ENCODE data around the gene STX8. TPM values are rescaled to one million over a fixed set of nuclear protein-coding genes. Genes with fewer than 3 reads are reported as not detected.

Gene STX8
- total RNA-seq, 2 experiments from 2014 or later, result 75.2 to 75.8 TPM

- CTCF ChIA-PET, result no interaction called here
- intact Hi-C loops (cut with micrococcal nuclease), result no loop called here
- DNase-seq, result no peak
- POLR2A ChIA-PET, result no interaction called here
- no peaks in the 10 kb centered on the region for H3K27me3 Mint-ChIP-seq
- peaks cover 11% of the 10 kb centered on the region for H3K36me3 Mint-ChIP-seq
- H3K9me3 Mint-ChIP-seq, result peaks cover 11% of the 10 kb centered on the region
- no peak overlapping the region for H3K27ac Mint-ChIP-seq
- no peak overlapping the region for H3K4me3 Mint-ChIP-seq
- H3K4me1 Mint-ChIP-seq (ENCODE audit: low read depth), result no peaks in the 10 kb centered on the region
Observed at GRCh38 chr17:9322326-9322725, 253.3 kb downstream of the STX8 start.

- no peak for DNase-seq
- Mint-ChIP-seq H3K27ac (no peak overlapping the region), H3K4me1 (ENCODE audit: low read depth) (no peaks in the 10 kb centered on the region), H3K27me3 (no peaks in the 10 kb centered on the region), H3K4me3 (no peak overlapping the region), H3K9me3 (peaks cover 11% of the 10 kb centered on the region), H3K36me3 (peaks cover 11% of the 10 kb centered on the region)
- ChIA-PET CTCF (no interaction called here), POLR2A (no interaction called here)
- intact Hi-C loops (cut with micrococcal nuclease), result no loop called here
Observed at GRCh38 chr17:9321890-9322289, 253.7 kb downstream of the STX8 start.

GRCh38 chr17:9315360-9315759 is 260.3 kb downstream of the STX8 start:
- no peaks in the 10 kb centered on the region for H3K27me3 Mint-ChIP-seq
- no peak overlapping the region for H3K27ac Mint-ChIP-seq
- POLR2A ChIA-PET, result no interaction called here
- H3K9me3 Mint-ChIP-seq, result peaks cover 11% of the 10 kb centered on the region
- intact Hi-C loops (cut with micrococcal nuclease), result no loop called here
- CTCF ChIA-PET, result no interaction called here
- no peak for DNase-seq
- H3K4me3 Mint-ChIP-seq, result no peak overlapping the region
- H3K36me3 Mint-ChIP-seq, result peaks cover 11% of the 10 kb centered on the region
- H3K4me1 Mint-ChIP-seq (ENCODE audit: low read depth), result no peaks in the 10 kb centered on the region

GRCh38 chr17:9313346-9313745 is 262.3 kb downstream of the STX8 start:
- H3K4me1 Mint-ChIP-seq (ENCODE audit: low read depth), result no peaks in the 10 kb centered on the region
- H3K27me3 Mint-ChIP-seq, result no peaks in the 10 kb centered on the region
- ChIA-PET CTCF (no interaction called here), POLR2A (no interaction called here)
- H3K4me3 Mint-ChIP-seq, result no peak overlapping the region
- intact Hi-C loops (cut with micrococcal nuclease), result no loop called here
- no peak for DNase-seq
- H3K9me3 Mint-ChIP-seq, result peaks cover 6% of the 10 kb centered on the region
- peaks cover 4% of the 10 kb centered on the region for H3K36me3 Mint-ChIP-seq
- H3K27ac Mint-ChIP-seq, result no peak overlapping the region

GRCh38 chr17:9309216-9309615 is 266.4 kb downstream of the STX8 start:
- no peaks in the 10 kb centered on the region for H3K27me3 Mint-ChIP-seq
- H3K4me1 Mint-ChIP-seq (ENCODE audit: low read depth), result peaks cover 3% of the 10 kb centered on the region
- POLR2A ChIA-PET, result no interaction called here
- no peaks in the 10 kb centered on the region for H3K36me3 Mint-ChIP-seq
- intact Hi-C loops (cut with micrococcal nuclease), result no loop called here
- CTCF ChIA-PET, result no interaction called here
- H3K9me3 Mint-ChIP-seq, result no peaks in the 10 kb centered on the region
- H3K27ac Mint-ChIP-seq, result no peak overlapping the region
- no peak for DNase-seq
- no peak overlapping the region for H3K4me3 Mint-ChIP-seq

- intact Hi-C loops (cut with micrococcal nuclease), result no loop called here
- H3K4me1 Mint-ChIP-seq (ENCODE audit: low read depth), result peaks cover 3% of the 10 kb centered on the region
- POLR2A ChIA-PET, result no interaction called here
- H3K27ac Mint-ChIP-seq, result no peak overlapping the region
- H3K27me3 Mint-ChIP-seq, result no peaks in the 10 kb centered on the region
- H3K4me3 Mint-ChIP-seq, result no peak overlapping the region
- H3K9me3 Mint-ChIP-seq, result no peaks in the 10 kb centered on the region
- H3K36me3 Mint-ChIP-seq, result no peaks in the 10 kb centered on the region
- CTCF ChIA-PET, result no interaction called here
- no peak for DNase-seq
Observed at GRCh38 chr17:9308069-9308468, 267.6 kb downstream of the STX8 start.

GRCh38 chr17:9307313-9307998 is 268.2 kb downstream of the STX8 start:
- Mint-ChIP-seq H3K9me3 (no peaks in the 10 kb centered on the region), H3K4me1 (ENCODE audit: low read depth) (peaks cover 3% of the 10 kb centered on the region), H3K4me3 (no peak overlapping the region), H3K36me3 (no peaks in the 10 kb centered on the region), H3K27me3 (no peaks in the 10 kb centered on the region), H3K27ac (no peak overlapping the region)
- no peak for DNase-seq
- intact Hi-C loops (cut with micrococcal nuclease), result no loop called here
- ChIA-PET POLR2A (no interaction called here), CTCF (no interaction called here)

GRCh38 chr17:9306086-9306485 is 269.5 kb downstream of the STX8 start:
- Mint-ChIP-seq H3K4me1 (ENCODE audit: low read depth) (peaks cover 3% of the 10 kb centered on the region), H3K4me3 (no peak overlapping the region), H3K27me3 (no peaks in the 10 kb centered on the region), H3K27ac (no peak overlapping the region), H3K36me3 (no peaks in the 10 kb centered on the region), H3K9me3 (no peaks in the 10 kb centered on the region)
- CTCF ChIA-PET, result no interaction called here
- no peak for DNase-seq
- intact Hi-C loops (cut with micrococcal nuclease), result no loop called here
- POLR2A ChIA-PET, result no interaction called here

- intact Hi-C loops (cut with micrococcal nuclease), result loop anchor here (10.0 kb wide), 1 partner anchor 305 kb away; no protein-coding TSS in a partner anchor
- H3K36me3 Mint-ChIP-seq, result no peaks in the 10 kb centered on the region
- H3K27ac Mint-ChIP-seq, result no peak overlapping the region
- no peaks in the 10 kb centered on the region for H3K9me3 Mint-ChIP-seq
- DNase-seq, result no peak
- H3K27me3 Mint-ChIP-seq, result no peaks in the 10 kb centered on the region
- no peak overlapping the region for H3K4me3 Mint-ChIP-seq
- ChIA-PET CTCF (no interaction called here), POLR2A (no interaction called here)
- peaks cover 2% of the 10 kb centered on the region for H3K4me1 Mint-ChIP-seq (ENCODE audit: low read depth)
Observed at GRCh38 chr17:9299695-9300094, 275.9 kb downstream of the STX8 start.

GRCh38 chr17:9298776-9299295 is 276.8 kb downstream of the STX8 start:
- intact Hi-C loops (cut with micrococcal nuclease), result loop anchor here (10.0 kb wide), 1 partner anchor 304 kb away; no protein-coding TSS in a partner anchor
- ChIA-PET POLR2A (no interaction called here), CTCF (no interaction called here)
- Mint-ChIP-seq H3K36me3 (no peaks in the 10 kb centered on the region), H3K27ac (no peak overlapping the region), H3K4me1 (ENCODE audit: low read depth) (peaks cover 2% of the 10 kb centered on the region), H3K4me3 (no peak overlapping the region), H3K9me3 (no peaks in the 10 kb centered on the region), H3K27me3 (no peaks in the 10 kb centered on the region)
- DNase-seq, result no peak

GRCh38 chr17:9298135-9298534 is 277.5 kb downstream of the STX8 start:
- Mint-ChIP-seq H3K36me3 (no peaks in the 10 kb centered on the region), H3K4me3 (no peak overlapping the region), H3K27me3 (no peaks in the 10 kb centered on the region), H3K9me3 (no peaks in the 10 kb centered on the region), H3K27ac (no peak overlapping the region), H3K4me1 (ENCODE audit: low read depth) (peaks cover 2% of the 10 kb centered on the region)
- DNase-seq, result no peak
- CTCF ChIA-PET, result no interaction called here
- POLR2A ChIA-PET, result no interaction called here
- intact Hi-C loops (cut with micrococcal nuclease), result loop anchor here (10.0 kb wide), 1 partner anchor 303 kb away; no protein-coding TSS in a partner anchor

GRCh38 chr17:9294661-9295210 is 280.9 kb downstream of the STX8 start:
- no peaks in the 10 kb centered on the region for H3K27me3 Mint-ChIP-seq
- CTCF ChIA-PET, result interaction anchor here (1.4 kb wide), 1 partner anchor 67 kb away, joined by 3 read pairs; no protein-coding TSS in a partner anchor
- intact Hi-C loops (cut with micrococcal nuclease), result loop anchor here (5.0 to 10.0 kb wide), 4 partner anchors 67 to 300 kb away; no protein-coding TSS in a partner anchor

GRCh38 chr17:9292561-9292941 is 283.1 kb downstream of the STX8 start:
- Mint-ChIP-seq H3K27me3 (no peaks in the 10 kb centered on the region), H3K9me3 (no peaks in the 10 kb centered on the region), H3K4me1 (ENCODE audit: low read depth) (peaks cover 31% of the 10 kb centered on the region), H3K4me3 (no peak overlapping the region), H3K27ac (no peak overlapping the region), H3K36me3 (no peaks in the 10 kb centered on the region)
- DNase-seq, result no peak
- ChIA-PET CTCF (interaction anchor here (0.6 to 2.2 kb wide), 14 partner anchors 17 to 294 kb away, joined by 3 to 7 read pairs (median 4); no protein-coding TSS in a partner anchor), POLR2A (no interaction called here)
- intact Hi-C loops (cut with micrococcal nuclease), result loop anchor here (5.0 to 10.0 kb wide), 4 partner anchors 65 to 298 kb away; no protein-coding TSS in a partner anchor

More at GRCh38 chr17:9294661-9295210, 280.9 kb downstream of the STX8 start:
- no peaks in the 10 kb centered on the region for H3K36me3 Mint-ChIP-seq
- H3K4me3 Mint-ChIP-seq, result no peak overlapping the region
- no peaks in the 10 kb centered on the region for H3K9me3 Mint-ChIP-seq
- POLR2A ChIA-PET, result no interaction called here
- H3K4me1 Mint-ChIP-seq (ENCODE audit: low read depth), result peaks cover 20% of the 10 kb centered on the region
- no peak overlapping the region for H3K27ac Mint-ChIP-seq
- no peak for DNase-seq

Measured in activated CD4-positive, alpha-beta memory T cell treated with anti-CD3 and anti-CD28 coated beads for 36 hours (primary cell).